ENCODE measurements around the gene HPN.

DNA sequence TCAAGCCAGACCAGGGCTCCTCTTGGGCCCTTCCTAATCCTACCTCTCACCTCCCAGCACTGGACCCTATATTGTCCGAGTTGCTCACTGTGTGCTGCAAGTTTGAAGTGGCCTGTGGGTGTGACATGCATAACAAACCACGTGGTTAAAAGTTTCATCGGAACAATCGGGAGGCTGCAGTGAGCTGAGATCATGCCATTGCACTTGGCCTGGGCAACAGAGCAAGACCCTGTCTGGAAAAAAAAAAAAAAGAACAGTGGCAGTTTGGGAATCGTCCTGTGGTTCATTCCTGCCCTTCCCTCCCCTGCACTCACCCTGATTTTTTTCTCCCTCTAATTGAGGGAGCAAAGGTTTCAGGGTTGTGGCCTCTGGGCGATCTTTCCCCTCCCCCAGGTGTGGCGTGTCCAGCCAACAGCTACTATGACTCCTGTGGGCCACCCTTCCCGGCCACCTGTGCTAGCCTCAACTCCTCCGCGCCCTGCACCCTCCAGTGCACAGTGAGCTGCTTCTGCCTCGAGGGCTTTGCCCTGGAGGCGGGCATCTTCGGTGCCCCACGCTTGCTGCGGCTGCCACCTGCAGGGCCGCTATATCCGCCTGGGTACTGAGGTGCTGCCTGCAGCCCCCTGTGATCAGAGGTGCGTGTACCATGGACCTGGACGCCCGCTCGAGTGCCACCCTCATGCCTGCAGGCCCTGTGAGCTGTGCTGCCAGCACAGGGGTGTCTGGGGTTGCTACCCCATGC is 57.8 kb downstream of the HPN start:
- TF ChIP-seq, protein P1, sequence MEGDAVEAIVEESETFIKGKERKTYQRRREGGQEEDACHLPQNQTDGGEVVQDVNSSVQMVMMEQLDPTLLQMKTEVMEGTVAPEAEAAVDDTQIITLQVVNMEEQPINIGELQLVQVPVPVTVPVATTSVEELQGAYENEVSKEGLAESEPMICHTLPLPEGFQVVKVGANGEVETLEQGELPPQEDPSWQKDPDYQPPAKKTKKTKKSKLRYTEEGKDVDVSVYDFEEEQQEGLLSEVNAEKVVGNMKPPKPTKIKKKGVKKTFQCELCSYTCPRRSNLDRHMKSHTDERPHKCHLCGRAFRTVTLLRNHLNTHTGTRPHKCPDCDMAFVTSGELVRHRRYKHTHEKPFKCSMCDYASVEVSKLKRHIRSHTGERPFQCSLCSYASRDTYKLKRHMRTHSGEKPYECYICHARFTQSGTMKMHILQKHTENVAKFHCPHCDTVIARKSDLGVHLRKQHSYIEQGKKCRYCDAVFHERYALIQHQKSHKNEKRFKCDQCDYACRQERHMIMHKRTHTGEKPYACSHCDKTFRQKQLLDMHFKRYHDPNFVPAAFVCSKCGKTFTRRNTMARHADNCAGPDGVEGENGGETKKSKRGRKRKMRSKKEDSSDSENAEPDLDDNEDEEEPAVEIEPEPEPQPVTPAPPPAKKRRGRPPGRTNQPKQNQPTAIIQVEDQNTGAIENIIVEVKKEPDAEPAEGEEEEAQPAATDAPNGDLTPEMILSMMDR (IDR thresholded peaks at IDR 0.05), result no peak
- TF ChIP-seq EZH2 (IDR thresholded peaks at IDR 0.05), result no peak

Measured in neural progenitor cell (in vitro differentiated cells).